ENCODE data around the gene DOCK4.

DNA sequence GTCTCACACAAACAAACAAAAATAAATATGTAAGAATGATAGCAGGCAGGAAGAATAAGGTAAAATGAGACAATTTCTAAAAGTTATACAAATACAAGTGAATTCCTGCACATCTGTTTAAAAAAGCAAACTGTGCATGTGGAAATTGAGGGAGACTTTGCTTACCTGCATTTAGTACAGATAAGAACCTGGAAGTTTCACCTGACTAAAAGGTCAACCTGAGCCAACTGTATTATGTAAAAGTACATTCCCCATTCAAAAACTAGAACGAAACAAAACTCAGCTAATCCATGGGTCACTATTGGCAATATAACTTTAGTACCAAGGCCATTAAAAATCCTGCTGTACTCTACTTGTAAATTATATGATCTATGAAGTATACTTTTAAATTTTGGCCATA lies 127.1 kb downstream of the DOCK4 start:
- TF ChIP-seq, protein P1, sequence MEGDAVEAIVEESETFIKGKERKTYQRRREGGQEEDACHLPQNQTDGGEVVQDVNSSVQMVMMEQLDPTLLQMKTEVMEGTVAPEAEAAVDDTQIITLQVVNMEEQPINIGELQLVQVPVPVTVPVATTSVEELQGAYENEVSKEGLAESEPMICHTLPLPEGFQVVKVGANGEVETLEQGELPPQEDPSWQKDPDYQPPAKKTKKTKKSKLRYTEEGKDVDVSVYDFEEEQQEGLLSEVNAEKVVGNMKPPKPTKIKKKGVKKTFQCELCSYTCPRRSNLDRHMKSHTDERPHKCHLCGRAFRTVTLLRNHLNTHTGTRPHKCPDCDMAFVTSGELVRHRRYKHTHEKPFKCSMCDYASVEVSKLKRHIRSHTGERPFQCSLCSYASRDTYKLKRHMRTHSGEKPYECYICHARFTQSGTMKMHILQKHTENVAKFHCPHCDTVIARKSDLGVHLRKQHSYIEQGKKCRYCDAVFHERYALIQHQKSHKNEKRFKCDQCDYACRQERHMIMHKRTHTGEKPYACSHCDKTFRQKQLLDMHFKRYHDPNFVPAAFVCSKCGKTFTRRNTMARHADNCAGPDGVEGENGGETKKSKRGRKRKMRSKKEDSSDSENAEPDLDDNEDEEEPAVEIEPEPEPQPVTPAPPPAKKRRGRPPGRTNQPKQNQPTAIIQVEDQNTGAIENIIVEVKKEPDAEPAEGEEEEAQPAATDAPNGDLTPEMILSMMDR (IDR thresholded peaks at IDR 0.05): no peak
- no peak for TF ChIP-seq POLR2A (IDR thresholded peaks at IDR 0.05)

All from thyroid gland (tissue), 4 donors.